ENCODE data around the gene C10orf90.

C10orf90 gene

GRCh38 chr10:126671402-126671975 lies 996 bp upstream of the C10orf90 start:
- no peaks in the 10 kb centered on the region for H3K4me1 ChIP-seq (ENCODE audit: control insufficient read depth, insufficient read depth, low read length)
- no peak overlapping the region for H3K4me3 ChIP-seq (ENCODE audit: low read length)
- no peaks in the 10 kb centered on the region for H3K27me3 ChIP-seq (ENCODE audit: control insufficient read depth, insufficient read depth, low read length)
- no peaks in the 10 kb centered on the region for H3K36me3 ChIP-seq (ENCODE audit: control insufficient read depth, insufficient read depth, low read length)
- H3K9ac ChIP-seq (ENCODE audit: low read length) = no peak overlapping the region
- H3K9me3 ChIP-seq (ENCODE audit: control insufficient read depth, low read length) = no peaks in the 10 kb centered on the region

- Histone ChIP-seq H3K27me3 (ENCODE audit: control insufficient read depth, insufficient read depth, low read length) (no peaks in the 10 kb centered on the region), H3K9me3 (ENCODE audit: control insufficient read depth, low read length) (no peaks in the 10 kb centered on the region), H3K36me3 (ENCODE audit: control insufficient read depth, insufficient read depth, low read length) (no peaks in the 10 kb centered on the region), H3K4me3 (ENCODE audit: low read length) (no peak overlapping the region), H3K4me1 (ENCODE audit: control insufficient read depth, insufficient read depth, low read length) (no peaks in the 10 kb centered on the region), H3K9ac (ENCODE audit: low read length) (no peak overlapping the region)
These were observed 385 bp upstream of the C10orf90 start for GRCh38 chr10:126670895-126671261.

GRCh38 chr10:126669168-126669567 lies 1.3 kb downstream of the C10orf90 start:
- H3K4me3 ChIP-seq (ENCODE audit: low read length) = no peak overlapping the region
- no peak overlapping the region for H3K9ac ChIP-seq (ENCODE audit: low read length)

GRCh38 chr10:126668505-126668904 lies 2.0 kb downstream of the C10orf90 start:
- no peaks in the 10 kb centered on the region for H3K27me3 ChIP-seq (ENCODE audit: control insufficient read depth, insufficient read depth, low read length)
- H3K4me1 ChIP-seq (ENCODE audit: control insufficient read depth, insufficient read depth, low read length) = no peaks in the 10 kb centered on the region
- no peak overlapping the region for H3K4me3 ChIP-seq (ENCODE audit: low read length)
- no peaks in the 10 kb centered on the region for H3K36me3 ChIP-seq (ENCODE audit: control insufficient read depth, insufficient read depth, low read length)
- no peaks in the 10 kb centered on the region for H3K9me3 ChIP-seq (ENCODE audit: control insufficient read depth, low read length)
- H3K9ac ChIP-seq (ENCODE audit: low read length) = no peak overlapping the region

More at GRCh38 chr10:126669168-126669567, 1.3 kb downstream of the C10orf90 start:
- no peaks in the 10 kb centered on the region for H3K9me3 ChIP-seq (ENCODE audit: control insufficient read depth, low read length)
- no peaks in the 10 kb centered on the region for H3K36me3 ChIP-seq (ENCODE audit: control insufficient read depth, insufficient read depth, low read length)
- H3K4me1 ChIP-seq (ENCODE audit: control insufficient read depth, insufficient read depth, low read length) = no peaks in the 10 kb centered on the region
- no peaks in the 10 kb centered on the region for H3K27me3 ChIP-seq (ENCODE audit: control insufficient read depth, insufficient read depth, low read length)

GRCh38 chr10:126667568-126667967 lies 2.9 kb downstream of the C10orf90 start:
- no peak overlapping the region for H3K9ac ChIP-seq (ENCODE audit: low read length)

GRCh38 chr10:126665207-126665606 lies 5.3 kb downstream of the C10orf90 start:
- no peaks in the 10 kb centered on the region for H3K9me3 ChIP-seq (ENCODE audit: control insufficient read depth, low read length)
- no peaks in the 10 kb centered on the region for H3K36me3 ChIP-seq (ENCODE audit: control insufficient read depth, insufficient read depth, low read length)
- no peaks in the 10 kb centered on the region for H3K4me1 ChIP-seq (ENCODE audit: control insufficient read depth, insufficient read depth, low read length)
- H3K9ac ChIP-seq (ENCODE audit: low read length) = no peak overlapping the region
- no peaks in the 10 kb centered on the region for H3K27me3 ChIP-seq (ENCODE audit: control insufficient read depth, insufficient read depth, low read length)
- no peak overlapping the region for H3K4me3 ChIP-seq (ENCODE audit: low read length)

More at GRCh38 chr10:126667568-126667967, 2.9 kb downstream of the C10orf90 start:
- no peaks in the 10 kb centered on the region for H3K27me3 ChIP-seq (ENCODE audit: control insufficient read depth, insufficient read depth, low read length)
- H3K4me3 ChIP-seq (ENCODE audit: low read length) = no peak overlapping the region
- H3K36me3 ChIP-seq (ENCODE audit: control insufficient read depth, insufficient read depth, low read length) = no peaks in the 10 kb centered on the region
- H3K9me3 ChIP-seq (ENCODE audit: control insufficient read depth, low read length) = no peaks in the 10 kb centered on the region
- H3K4me1 ChIP-seq (ENCODE audit: control insufficient read depth, insufficient read depth, low read length) = no peaks in the 10 kb centered on the region

- no peak overlapping the region for H3K9ac ChIP-seq (ENCODE audit: low read length)
- no peaks in the 10 kb centered on the region for H3K27me3 ChIP-seq (ENCODE audit: control insufficient read depth, insufficient read depth, low read length)
- no peaks in the 10 kb centered on the region for H3K36me3 ChIP-seq (ENCODE audit: control insufficient read depth, insufficient read depth, low read length)
- no peaks in the 10 kb centered on the region for H3K9me3 ChIP-seq (ENCODE audit: control insufficient read depth, low read length)
- H3K4me1 ChIP-seq (ENCODE audit: control insufficient read depth, insufficient read depth, low read length) = no peaks in the 10 kb centered on the region
- H3K4me3 ChIP-seq (ENCODE audit: low read length) = no peak overlapping the region
These were observed 6.6 kb downstream of the C10orf90 start for GRCh38 chr10:126663880-126664279.

GRCh38 chr10:126663328-126663727 lies 7.2 kb downstream of the C10orf90 start:
- Histone ChIP-seq H3K27me3 (ENCODE audit: control insufficient read depth, insufficient read depth, low read length) (no peaks in the 10 kb centered on the region), H3K4me3 (ENCODE audit: low read length) (no peak overlapping the region), H3K9me3 (ENCODE audit: control insufficient read depth, low read length) (no peaks in the 10 kb centered on the region), H3K4me1 (ENCODE audit: control insufficient read depth, insufficient read depth, low read length) (no peaks in the 10 kb centered on the region), H3K36me3 (ENCODE audit: control insufficient read depth, insufficient read depth, low read length) (no peaks in the 10 kb centered on the region), H3K9ac (ENCODE audit: low read length) (no peak overlapping the region)

- H3K9ac ChIP-seq (ENCODE audit: low read length) = no peak overlapping the region
- H3K4me3 ChIP-seq (ENCODE audit: low read length) = no peak overlapping the region
- H3K4me1 ChIP-seq (ENCODE audit: control insufficient read depth, insufficient read depth, low read length) = no peaks in the 10 kb centered on the region
These were observed 8.5 kb downstream of the C10orf90 start for GRCh38 chr10:126661841-126662515.

GRCh38 chr10:126661356-126661755 lies 9.1 kb downstream of the C10orf90 start:
- H3K36me3 ChIP-seq (ENCODE audit: control insufficient read depth, insufficient read depth, low read length) = no peaks in the 10 kb centered on the region
- H3K4me1 ChIP-seq (ENCODE audit: control insufficient read depth, insufficient read depth, low read length) = no peaks in the 10 kb centered on the region
- H3K9ac ChIP-seq (ENCODE audit: low read length) = no peak overlapping the region
- no peaks in the 10 kb centered on the region for H3K9me3 ChIP-seq (ENCODE audit: control insufficient read depth, low read length)
- no peak overlapping the region for H3K4me3 ChIP-seq (ENCODE audit: low read length)
- no peaks in the 10 kb centered on the region for H3K27me3 ChIP-seq (ENCODE audit: control insufficient read depth, insufficient read depth, low read length)

More at GRCh38 chr10:126661841-126662515, 8.5 kb downstream of the C10orf90 start:
- H3K36me3 ChIP-seq (ENCODE audit: control insufficient read depth, insufficient read depth, low read length) = no peaks in the 10 kb centered on the region
- H3K9me3 ChIP-seq (ENCODE audit: control insufficient read depth, low read length) = no peaks in the 10 kb centered on the region
- H3K27me3 ChIP-seq (ENCODE audit: control insufficient read depth, insufficient read depth, low read length) = no peaks in the 10 kb centered on the region

GRCh38 chr10:126659750-126660149 lies 10.7 kb downstream of the C10orf90 start:
- H3K4me3 ChIP-seq (ENCODE audit: low read length) = no peak overlapping the region
- H3K4me1 ChIP-seq (ENCODE audit: control insufficient read depth, insufficient read depth, low read length) = no peaks in the 10 kb centered on the region
- H3K36me3 ChIP-seq (ENCODE audit: control insufficient read depth, insufficient read depth, low read length) = no peaks in the 10 kb centered on the region
- H3K9me3 ChIP-seq (ENCODE audit: control insufficient read depth, low read length) = no peaks in the 10 kb centered on the region
- no peaks in the 10 kb centered on the region for H3K27me3 ChIP-seq (ENCODE audit: control insufficient read depth, insufficient read depth, low read length)
- H3K9ac ChIP-seq (ENCODE audit: low read length) = no peak overlapping the region

- Histone ChIP-seq H3K9ac (ENCODE audit: low read length) (no peak overlapping the region), H3K4me3 (ENCODE audit: low read length) (no peak overlapping the region), H3K4me1 (ENCODE audit: control insufficient read depth, insufficient read depth, low read length) (no peaks in the 10 kb centered on the region), H3K27me3 (ENCODE audit: control insufficient read depth, insufficient read depth, low read length) (no peaks in the 10 kb centered on the region), H3K36me3 (ENCODE audit: control insufficient read depth, insufficient read depth, low read length) (no peaks in the 10 kb centered on the region), H3K9me3 (ENCODE audit: control insufficient read depth, low read length) (no peaks in the 10 kb centered on the region)
These were observed 11.6 kb downstream of the C10orf90 start for GRCh38 chr10:126658928-126659327.

Measured in mucosa of stomach (tissue), 1 donor.